Cardiac fibroblast (primary cell): Measurements from ENCODE around the gene GOT1.
A peak's percentile ranks its signal among the peaks of the same experiment; 100 is the strongest.

ENCODE experiments used
- DNase-seq, 2 donors: peaks; one replicate each; pipeline versions ENCODE4 v3.0.0 to v3.0.0-alpha.2; 2010; ENCODE audit warnings: low read depth in 2 of 2
- H3K4me3 ChIP-seq, 2 donors: replicated peaks in 1 of 2; 1 replicate in 1 of 2; 2 replicates in 1 of 2; pipeline ENCODE4 v1.5.1; 2011; ENCODE audit warnings: low read depth in 2 of 2, low read length in 2 of 2, mild to moderate bottlenecking in 2 of 2, moderate library complexity in 1 of 2
- CTCF ChIP-seq: IDR thresholded peaks from one replicate; pipeline ENCODE4 v1.5.1; 2011; ENCODE audit warnings: low read depth, mild to moderate bottlenecking, low read length, inconsistent platforms

Gene GOT1

GRCh38 chr10:99459217-99459616, 28.8 kb upstream of the GOT1 start:
- DNase-seq, result no peak
- no peak for TF ChIP-seq CTCF
- no peak overlapping the region for H3K4me3 ChIP-seq

GRCh38 chr10:99457813-99458212, 27.4 kb upstream of the GOT1 start:
- no peak for TF ChIP-seq CTCF
- no peak overlapping the region for H3K4me3 ChIP-seq
- peak; percentile 6 to 25 for DNase-seq

GRCh38 chr10:99456931-99457288, 26.5 kb upstream of the GOT1 start:
- H3K4me3 ChIP-seq, result no peak overlapping the region
- no peak for TF ChIP-seq CTCF
- no peak for DNase-seq

GRCh38 chr10:99456207-99456930, 25.9 kb upstream of the GOT1 start:
- TF ChIP-seq CTCF, result no peak
- no peak for DNase-seq
- no peak overlapping the region for H3K4me3 ChIP-seq

GRCh38 chr10:99451981-99452380, 21.6 kb upstream of the GOT1 start:
- DNase-seq, result no peak
- no peak for TF ChIP-seq CTCF
- no peak overlapping the region for H3K4me3 ChIP-seq

GRCh38 chr10:99451499-99451788, 21.0 kb upstream of the GOT1 start:
- TF ChIP-seq CTCF, result no peak
- DNase-seq, result no peak

More at GRCh38 chr10:99451499-99451788, 21.0 kb upstream of the GOT1 start:
- H3K4me3 ChIP-seq, result no peak overlapping the region
